ENCODE data around the gene FBRS.
A peak's percentile ranks its signal among the peaks of the same experiment; 100 is the strongest.
"Not testable (repeated sequence)": the region's sequence is repeated elsewhere in the genome, so short reads cannot be mapped to it uniquely, and the experiment has no call there.

Gene FBRS

GRCh38 chr16:30657866-30658730 lies at the start of gene FBRS:
TSS of gene FBRS (plus strand) at chr16:30658431. CDS start at chr16:30659519, 1,088 bp downstream.
- DNase-seq = peak; percentile 100

- DNase-seq = peak; percentile 46
These were observed 49.0 kb upstream of the FBRS start for GRCh38 chr16:30609002-30609925.

GRCh38 chr16:30609926-30610839 lies 48.0 kb upstream of the FBRS start, which contains the start of gene ZNF689:
TSS of gene ZNF689 (minus strand) at chr16:30610389. CDS start at chr16:30610041, 348 bp downstream.
- DNase-seq = peak; percentile 98

GRCh38 chr16:30615358-30616091 lies 42.7 kb upstream of the FBRS start:
- peak; percentile 75 for DNase-seq

- DNase-seq = no peak
These were observed 39.0 kb upstream of the FBRS start for GRCh38 chr16:30619202-30619601.

GRCh38 chr16:30619638-30620037 lies 38.6 kb upstream of the FBRS start:
- DNase-seq = no peak

- DNase-seq = no peak
These were observed 38.1 kb upstream of the FBRS start for GRCh38 chr16:30620169-30620568.

GRCh38 chr16:30621765-30622164 lies 36.5 kb upstream of the FBRS start:
- no peak for DNase-seq

- no peak for DNase-seq
These were observed 35.7 kb upstream of the FBRS start for GRCh38 chr16:30622455-30623032.

GRCh38 chr16:30623536-30624283 lies 34.5 kb upstream of the FBRS start:
- no peak for DNase-seq

- DNase-seq = no peak
These were observed 32.0 kb upstream of the FBRS start for GRCh38 chr16:30626236-30626635.

GRCh38 chr16:30628628-30629540 lies 29.3 kb upstream of the FBRS start:
- DNase-seq = peak; percentile 86

- DNase-seq = not testable (repeated sequence)
These were observed 25.8 kb upstream of the FBRS start for GRCh38 chr16:30632454-30632853.

- no peak for DNase-seq
These were observed 24.7 kb upstream of the FBRS start for GRCh38 chr16:30633526-30633925.

- no peak for DNase-seq
These were observed 21.6 kb upstream of the FBRS start for GRCh38 chr16:30636599-30636998.

- not testable (repeated sequence) for DNase-seq
These were observed 21.1 kb upstream of the FBRS start for GRCh38 chr16:30637139-30637538.

- peak; percentile 63 for DNase-seq
These were observed 20.3 kb upstream of the FBRS start for GRCh38 chr16:30637944-30638343.

GRCh38 chr16:30641378-30641982 lies 16.8 kb upstream of the FBRS start:
- no peak for DNase-seq

- DNase-seq = no peak
These were observed 13.8 kb upstream of the FBRS start for GRCh38 chr16:30644334-30644830.

Data from CD4-positive, alpha-beta T cell treated with Interleukin-21 for 1 hour (primary cell).